ENCODE results near the gene SLC2A13. TPM values are rescaled to one million over a fixed set of nuclear protein-coding genes. Genes with fewer than 3 reads are reported as not detected.
A peak's percentile ranks its signal among the peaks of the same experiment; 100 is the strongest.
"Not testable (repeated sequence)": the region's sequence is repeated elsewhere in the genome, so short reads cannot be mapped to it uniquely, and the experiment has no call there.

Gene SLC2A13
- total and polyA plus RNA-seq, 8 donors: 0.93 to 87.5 (median 4.0) TPM

- H3K27me3 ChIP-seq: no peaks in the 10 kb centered on the region
- intact Hi-C loops (cut with DNase I; ENCODE audit: low total_unique reads): no loop called here
- WGBS, 5 donors: 88 to 98% (median 95%) methylated on average over 2 of the region's 2 CpGs
- no peaks in the 10 kb centered on the region for H3K4me1 ChIP-seq
- TF ChIP-seq EP300 (IDR thresholded peaks at IDR 0.05) (no peak), CTCF (IDR thresholded peaks at IDR 0.05) (no peak)
- no peaks in the 10 kb centered on the region for H3K36me3 ChIP-seq
- H3K4me3 ChIP-seq: no peak overlapping the region
- no peak for DNase-seq
- H3K27ac ChIP-seq: no peak overlapping the region
- peaks cover 0 to 6% (median 0%) of the 10 kb centered on the region in 4 donors for H3K9me3 ChIP-seq
Measured at GRCh38 chr12:39815746-39816145, 290.1 kb downstream of the SLC2A13 start.

DNA sequence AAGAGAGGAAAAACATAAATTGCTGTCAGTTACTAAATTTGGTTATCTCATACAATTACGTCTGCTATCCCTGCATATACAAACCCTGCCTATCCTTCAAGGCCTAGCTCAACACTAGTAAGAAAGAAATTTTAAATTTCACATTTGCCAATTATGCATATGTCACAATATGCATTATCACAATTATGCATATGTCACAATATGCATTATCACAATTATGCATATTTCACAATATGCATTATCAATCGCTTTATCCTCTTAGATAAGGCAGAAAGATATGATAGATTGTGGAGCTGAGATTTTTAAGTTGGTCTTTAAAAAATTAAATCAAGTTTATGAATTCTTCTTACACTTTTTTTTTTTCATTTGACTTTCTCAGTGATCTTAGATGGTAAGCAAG is 291.3 kb downstream of the SLC2A13 start:
- intact Hi-C loops (cut with DNase I; ENCODE audit: low total_unique reads): no loop called here
- TF ChIP-seq CTCF (IDR thresholded peaks at IDR 0.05) (no peak), EP300 (IDR thresholded peaks at IDR 0.05) (no peak), POLR2AphosphoS5 (IDR thresholded peaks at IDR 0.05) (no peak), POLR2A (IDR thresholded peaks at IDR 0.05) (no peak)
- Histone ChIP-seq H3K4me1 (no peaks in the 10 kb centered on the region), H3K36me3 (no peaks in the 10 kb centered on the region), H3K9me3 (peaks cover 0 to 12% (median 1%) of the 10 kb centered on the region in 4 donors), H3K27ac (no peak overlapping the region), H3K4me3 (no peak overlapping the region), H3K27me3 (no peaks in the 10 kb centered on the region)
- DNase-seq: no peak
- WGBS, 5 donors: 50 to 97% (median 68%) methylated on average over 2 of the region's 2 CpGs

GRCh38 chr12:39813776-39814175 is 292.1 kb downstream of the SLC2A13 start:
- no peaks in the 10 kb centered on the region for H3K4me1 ChIP-seq
- H3K27me3 ChIP-seq: no peaks in the 10 kb centered on the region
- no peaks in the 10 kb centered on the region for H3K36me3 ChIP-seq
- intact Hi-C loops (cut with DNase I; ENCODE audit: low total_unique reads): no loop called here
- H3K27ac ChIP-seq: no peak overlapping the region
- peaks cover 0 to 12% (median 1%) of the 10 kb centered on the region in 4 donors for H3K9me3 ChIP-seq
- DNase-seq: peak in 1 of 2 donors; percentile 46
- H3K4me3 ChIP-seq: no peak overlapping the region
- TF ChIP-seq POLR2A (IDR thresholded peaks at IDR 0.05) (no peak), CTCF (IDR thresholded peaks at IDR 0.05) (no peak), EP300 (IDR thresholded peaks at IDR 0.05) (no peak), POLR2AphosphoS5 (IDR thresholded peaks at IDR 0.05) (no peak)
- 83 to 90% (median 85%) methylated on average over 5 of the region's 5 CpGs for WGBS, 5 donors

- DNase-seq; intact Hi-C loops (cut with DNase I; ENCODE audit: low total_unique reads): not testable (repeated sequence)
- WGBS, 5 donors: 94 to 98% (median 95%) methylated on average over 10 of the region's 10 CpGs
Measured at GRCh38 chr12:39812456-39812855, 293.4 kb downstream of the SLC2A13 start.

GRCh38 chr12:39807043-39807442 is 298.8 kb downstream of the SLC2A13 start:
- H3K9me3 ChIP-seq: peaks cover 0 to 10% (median 1%) of the 10 kb centered on the region in 4 donors
- no peak for TF ChIP-seq CTCF (IDR thresholded peaks at IDR 0.05)
- no peak for TF ChIP-seq POLR2AphosphoS5 (IDR thresholded peaks at IDR 0.05)
- H3K27ac ChIP-seq: no peak overlapping the region
- 63 to 90% (median 83%) methylated on average over 5 of the region's 5 CpGs for WGBS, 5 donors
- H3K4me3 ChIP-seq: no peak overlapping the region
- intact Hi-C loops (cut with DNase I; ENCODE audit: low total_unique reads): no loop called here
- no peaks in the 10 kb centered on the region for H3K36me3 ChIP-seq
- no peak for DNase-seq
- no peaks in the 10 kb centered on the region for H3K27me3 ChIP-seq
- no peaks in the 10 kb centered on the region for H3K4me1 ChIP-seq

More at GRCh38 chr12:39812456-39812855, 293.4 kb downstream of the SLC2A13 start:
- H3K4me3 ChIP-seq, H3K4me1 ChIP-seq, H3K27ac ChIP-seq, H3K36me3 ChIP-seq, H3K27me3 ChIP-seq: not testable (repeated sequence)
- H3K9me3 ChIP-seq: peaks cover 0 to 12% (median 1%) of the 10 kb centered on the region in 4 donors
